HepG2 (cell line): ENCODE results near the gene UGGT1. TPM values are rescaled to one million over a fixed set of nuclear protein-coding genes. Genes with fewer than 3 reads are reported as not detected.

ENCODE experiments used
- ERF ChIP-seq: IDR thresholded peaks from 2 replicates; pipeline ENCODE4 v1.6.1; 2018; ENCODE audit warnings: missing biosample characterization, missing genetic modification reagents
- GATAD2A ChIP-seq: IDR thresholded peaks from 2 replicates; pipeline ENCODE4 v1.6.1; 2016
- HBP1 ChIP-seq: IDR thresholded peaks from 2 replicates; pipeline ENCODE4 v1.6.1; 2016; ENCODE audit warnings: low read depth, control low read depth
- MAF1 ChIP-seq: sonication (generic); formaldehyde crosslinking; IDR thresholded peaks from 2 replicates; pipeline ENCODE4 v1.5.0; 2020; ENCODE audit warnings: missing genetic modification reagents, borderline replicate concordance
- PBX3 ChIP-seq: sonication (generic); formaldehyde crosslinking; IDR thresholded peaks from 2 replicates; pipeline ENCODE4 v1.8.1; 2023; ENCODE audit warnings: missing genetic modification reagents, inconsistent platforms, borderline replicate concordance
- SMARCC2 ChIP-seq: fragments of 450-650 bp; IDR thresholded peaks from 2 replicates; pipeline ENCODE4 v1.6.1; 2017; ENCODE audit warnings: antibody characterized with exemption, mild to moderate bottlenecking
- TSC22D2 ChIP-seq: sonication (generic); formaldehyde crosslinking; IDR thresholded peaks from 2 replicates; pipeline ENCODE4 v1.5.1; 2020; ENCODE audit warnings: missing genetic modification reagents, mild to moderate bottlenecking, borderline replicate concordance
- ZBTB38 ChIP-seq: sonication (generic); formaldehyde crosslinking; IDR thresholded peaks from 2 replicates; pipeline ENCODE4 v1.5.1; 2020; ENCODE audit warnings: mild to moderate bottlenecking, missing genetic modification reagents
- ZMAT3 ChIP-seq: sonication (generic); formaldehyde crosslinking; conservative IDR thresholded peaks from 2 replicates; pipeline ENCODE4 v1.7.0; 2021; ENCODE audit warnings: missing genetic modification reagents
- ZNF276 ChIP-seq: sonication (generic); formaldehyde crosslinking; IDR thresholded peaks from 2 replicates; pipeline ENCODE4 v1.4.0; 2020; ENCODE audit warnings: mild to moderate bottlenecking, low read depth, missing genetic modification reagents
- ZNF674 ChIP-seq: sonication (generic); formaldehyde crosslinking; IDR thresholded peaks from 2 replicates; pipeline ENCODE4 v1.5.0; 2020; ENCODE audit warnings: low read depth, mild to moderate bottlenecking, missing genetic modification reagents
- ZNF773 ChIP-seq: sonication (generic); formaldehyde crosslinking; IDR thresholded peaks from 2 replicates; pipeline ENCODE4 v1.4.0; 2020; ENCODE audit warnings: missing genetic modification reagents, borderline replicate concordance
- polyA plus RNA-seq, 8 experiments: library from polyadenylated mRNA; depleted of rRNA in 3 of 8; stranded (reverse) in 7 of 8; unstranded in 1 of 8; fragments of >200 nt; fragmentation: Illumina TruSeq in 4 of 8; extraction: Trizol in 4 of 8; gene quantifications; 2 replicates each; pipeline versions ENCODE4 v1.2.1 to v1.2.3, GENCODE V29; 2011 to 2016; ENCODE audit warnings: low read depth in 4 of 8, missing spikeins in 1 of 8, mixed read lengths in 1 of 8; ENCODE audit not compliant: insufficient read depth in 1 of 8
- total RNA-seq, 5 experiments: library from RNA; depleted of rRNA; stranded (reverse); fragments of >200 nt; fragmentation: Illumina TruSeq; extraction: Trizol; gene quantifications; 2 replicates each; pipeline ENCODE4 v1.2.3, GENCODE V29; 2016; ENCODE audit warnings: low read depth in 1 of 5
- TF ChIP-seq, protein P1 (sequence below): sonication (generic); formaldehyde crosslinking; IDR thresholded peaks from 2 replicates; pipeline ENCODE4 v1.4.0; 2020; ENCODE audit warnings: missing genetic modification reagents, borderline replicate concordance
- TF ChIP-seq, protein P2 (sequence below): sonication (generic); formaldehyde crosslinking; conservative IDR thresholded peaks from 2 replicates; pipeline ENCODE4 v1.4.0; 2020; ENCODE audit warnings: missing genetic modification reagents

UGGT1 gene
- total and polyA plus RNA-seq, 2 of the 13 experiments (the other 11 are each of a cell fraction or from before 2014, with no cell fraction given): 35.8 to 83.2 TPM

GRCh38 chr2:128178650-128179460, 87.9 kb downstream of the UGGT1 start (continued):
- TF ChIP-seq ZNF276 (CRISPR knock-in tag) (0 out of 2 replicates have a peak, but pooled peaks have one; percentile 59), ZNF674 (no peak), MAF1 (CRISPR knock-in tag) (peak; percentile 44; the same call in 1 of the 2 replicates), PBX3 (CRISPR knock-in tag) (no peak), ZMAT3 (CRISPR knock-in tag) (no peak), TSC22D2 (0 out of 2 replicates have a peak, but pooled peaks have one; percentile 48), GATAD2A (CRISPR knock-in tag) (peak; percentile 97), ZNF773 (no peak), SMARCC2 (peak; percentile 61; the same call in 1 of the 2 replicates), HBP1 (CRISPR knock-in tag) (peak; percentile 88; the same call in 1 of the 2 replicates), ZBTB38 (CRISPR knock-in tag) (no peak; the same call in 1 of the 2 replicates), ERF (CRISPR knock-in tag) (no peak; the same call in 1 of the 2 replicates)
- TF ChIP-seq, protein P1, sequence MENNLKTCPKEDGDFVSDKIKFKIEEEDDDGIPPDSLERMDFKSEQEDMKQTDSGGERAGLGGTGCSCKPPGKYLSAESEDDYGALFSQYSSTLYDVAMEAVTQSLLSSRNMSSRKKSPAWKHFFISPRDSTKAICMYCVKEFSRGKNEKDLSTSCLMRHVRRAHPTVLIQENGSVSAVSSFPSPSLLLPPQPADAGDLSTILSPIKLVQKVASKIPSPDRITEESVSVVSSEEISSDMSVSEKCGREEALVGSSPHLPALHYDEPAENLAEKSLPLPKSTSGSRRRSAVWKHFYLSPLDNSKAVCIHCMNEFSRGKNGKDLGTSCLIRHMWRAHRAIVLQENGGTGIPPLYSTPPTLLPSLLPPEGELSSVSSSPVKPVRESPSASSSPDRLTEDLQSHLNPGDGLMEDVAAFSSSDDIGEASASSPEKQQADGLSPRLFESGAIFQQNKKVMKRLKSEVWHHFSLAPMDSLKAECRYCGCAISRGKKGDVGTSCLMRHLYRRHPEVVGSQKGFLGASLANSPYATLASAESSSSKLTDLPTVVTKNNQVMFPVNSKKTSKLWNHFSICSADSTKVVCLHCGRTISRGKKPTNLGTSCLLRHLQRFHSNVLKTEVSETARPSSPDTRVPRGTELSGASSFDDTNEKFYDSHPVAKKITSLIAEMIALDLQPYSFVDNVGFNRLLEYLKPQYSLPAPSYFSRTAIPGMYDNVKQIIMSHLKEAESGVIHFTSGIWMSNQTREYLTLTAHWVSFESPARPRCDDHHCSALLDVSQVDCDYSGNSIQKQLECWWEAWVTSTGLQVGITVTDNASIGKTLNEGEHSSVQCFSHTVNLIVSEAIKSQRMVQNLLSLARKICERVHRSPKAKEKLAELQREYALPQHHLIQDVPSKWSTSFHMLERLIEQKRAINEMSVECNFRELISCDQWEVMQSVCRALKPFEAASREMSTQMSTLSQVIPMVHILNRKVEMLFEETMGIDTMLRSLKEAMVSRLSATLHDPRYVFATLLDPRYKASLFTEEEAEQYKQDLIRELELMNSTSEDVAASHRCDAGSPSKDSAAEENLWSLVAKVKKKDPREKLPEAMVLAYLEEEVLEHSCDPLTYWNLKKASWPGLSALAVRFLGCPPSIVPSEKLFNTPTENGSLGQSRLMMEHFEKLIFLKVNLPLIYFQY: no peak; the same call in 1 of the 2 replicates
- TF ChIP-seq, protein P2, sequence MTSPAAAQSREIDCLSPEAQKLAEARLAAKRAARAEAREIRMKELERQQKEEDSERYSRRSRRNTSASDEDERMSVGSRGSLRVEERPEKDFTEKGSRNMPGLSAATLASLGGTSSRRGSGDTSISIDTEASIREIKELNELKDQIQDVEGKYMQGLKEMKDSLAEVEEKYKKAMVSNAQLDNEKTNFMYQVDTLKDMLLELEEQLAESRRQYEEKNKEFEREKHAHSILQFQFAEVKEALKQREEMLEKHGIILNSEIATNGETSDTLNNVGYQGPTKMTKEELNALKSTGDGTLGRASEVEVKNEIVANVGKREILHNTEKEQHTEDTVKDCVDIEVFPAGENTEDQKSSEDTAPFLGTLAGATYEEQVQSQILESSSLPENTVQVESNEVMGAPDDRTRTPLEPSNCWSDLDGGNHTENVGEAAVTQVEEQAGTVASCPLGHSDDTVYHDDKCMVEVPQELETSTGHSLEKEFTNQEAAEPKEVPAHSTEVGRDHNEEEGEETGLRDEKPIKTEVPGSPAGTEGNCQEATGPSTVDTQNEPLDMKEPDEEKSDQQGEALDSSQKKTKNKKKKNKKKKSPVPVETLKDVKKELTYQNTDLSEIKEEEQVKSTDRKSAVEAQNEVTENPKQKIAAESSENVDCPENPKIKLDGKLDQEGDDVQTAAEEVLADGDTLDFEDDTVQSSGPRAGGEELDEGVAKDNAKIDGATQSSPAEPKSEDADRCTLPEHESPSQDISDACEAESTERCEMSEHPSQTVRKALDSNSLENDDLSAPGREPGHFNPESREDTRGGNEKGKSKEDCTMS (CRISPR knock-in tag): no peak
